ENCODE results near the gene SAPCD2. TPM values are rescaled to one million over a fixed set of nuclear protein-coding genes. Genes with fewer than 3 reads are reported as not detected.

The SAPCD2 gene
- total RNA-seq, 1 experiment from 2014 or later = 29.8 TPM

GRCh38 chr9:137045294-137046087 is 24.9 kb downstream of the SAPCD2 start:
- no peak for TF ChIP-seq CTCF (conservative IDR thresholded peaks at IDR 0.05)
- Histone ChIP-seq H3K18ac (ENCODE audit: insufficient read length, low read depth, low read length) (no peak overlapping the region), H3K56ac (ENCODE audit: insufficient read length, low read depth, low read length) (no peak overlapping the region), H3K27me3 (ENCODE audit: insufficient read depth, low read length) (peaks cover 6% of the 10 kb centered on the region; the same call in 1 of the 2 replicates), H2BK120ac (ENCODE audit: low read depth, low read length, poor library complexity, severe bottlenecking) (no peak overlapping the region), H4K8ac (replicated peaks; ENCODE audit: insufficient read length, low read depth, low read length) (no peak overlapping the region), H3K79me2 (ENCODE audit: insufficient read depth, low read length) (peaks cover 2% of the 10 kb centered on the region; the same call in 1 of the 2 replicates), H3K14ac (ENCODE audit: insufficient read depth, low read length) (no peak overlapping the region), H2BK15ac (ENCODE audit: low read depth, low read length) (no peak overlapping the region), H3K4me1 (ENCODE audit: insufficient read depth, low read length) (no peaks in the 10 kb centered on the region), H3K9me3 (ENCODE audit: control insufficient read depth, low read depth, low read length) (no peaks in the 10 kb centered on the region), H2BK20ac (ENCODE audit: low read depth, low read length, poor library complexity, severe bottlenecking) (no peak overlapping the region), H3T11ph (ENCODE audit: low read length) (no peak overlapping the region), H3K27ac (ENCODE audit: insufficient read length, low read depth, low read length) (no peak overlapping the region), H3K23ac (ENCODE audit: insufficient read length, low read depth, low read length) (no peak overlapping the region), H2BK12ac (ENCODE audit: insufficient read length, low read depth, low read length) (no peak overlapping the region), H3K4me2 (ENCODE audit: insufficient read depth, insufficient read length, low read length) (peak overlapping the region; percentile 58), H3K4ac (ENCODE audit: low read depth, low read length) (no peak overlapping the region), H2BK5ac (ENCODE audit: insufficient read length, low read length) (no peak overlapping the region), H3K23me2 (ENCODE audit: insufficient read length, low read depth, low read length, poor library complexity, severe bottlenecking) (peaks cover 11% of the 10 kb centered on the region), H3K9ac (ENCODE audit: extremely low read depth, insufficient read length, low read length) (no peak overlapping the region), H2AFZ (ENCODE audit: low read length) (no peak overlapping the region), H2AK5ac (ENCODE audit: insufficient read length, low read length) (no peak overlapping the region), H4K20me1 (ENCODE audit: control insufficient read depth, insufficient read depth, insufficient read length) (no peaks in the 10 kb centered on the region), H4K5ac (ENCODE audit: insufficient read length, low read depth, low read length) (no peak overlapping the region), H3K79me1 (ENCODE audit: insufficient read depth, low read depth, low read length, poor library complexity, severe bottlenecking) (no peaks in the 10 kb centered on the region), H4K91ac (ENCODE audit: insufficient read length, low read depth, low read length) (no peak overlapping the region)
- peaks cover 5 to 10% of the 10 kb centered on the region in 2 experiments for H3K4me1 Mint-ChIP-seq
- no peak overlapping the region for H3K27ac Mint-ChIP-seq
- peak overlapping the region; percentile 71 to 86 for H3K4me3 Mint-ChIP-seq
- peaks cover 46% of the 10 kb centered on the region for H3K27me3 Mint-ChIP-seq (ENCODE audit: low read depth)
- WGBS (ENCODE audit: extremely low coverage, insufficient read length, low lambda C conversion rate) = no CpG with 5 or more reads among the region's 96 CpGs
- peak; percentile 50 for DNase-seq
- H3K36me3 Mint-ChIP-seq (ENCODE audit: insufficient read depth in 1 of 3, low read depth in 3 of 3) = no peaks in the 10 kb centered on the region
- H3K9me3 Mint-ChIP-seq = no peaks in the 10 kb centered on the region

All from H9 (cell line).